CD4-positive, alpha-beta memory T cell (primary cell): ENCODE results near the gene SLC25A39. TPM values are rescaled to one million over a fixed set of nuclear protein-coding genes. Genes with fewer than 3 reads are reported as not detected.

Source experiments
- polyA plus RNA-seq, 2 donors: library from polyadenylated mRNA; unstranded; fragments of 300-500 nt; fragmentation: Illumina TruSeq; gene quantifications; one replicate each; pipeline ENCODE4 v1.2.3, GENCODE V29; 2021
- total RNA-seq, 2 experiments: library from RNA; stranded (reverse); gene quantifications; one replicate each; pipeline ENCODE4 v1.2.3, GENCODE V29; 2021

Gene SLC25A39
- total and polyA plus RNA-seq, 4 experiments from 2014 or later = 91.2 to 140 (median 105) TPM

Other genes with a start within 250 kb of the SLC25A39 start
- 10 to 100 TPM; 71.4 to 74.2 TPM for gene HDAC5, start 201.2 kb downstream of the SLC25A39 start, total RNA-seq
- gene HDAC5, start 201.2 kb downstream of the SLC25A39 start, polyA plus RNA-seq = 10 to 100 TPM; 12.8 to 34.2 TPM
- under 1 TPM; 0.36 to 0.64 TPM for gene HROB, start 182.9 kb downstream of the SLC25A39 start, total RNA-seq
- gene HROB, start 182.9 kb downstream of the SLC25A39 start, polyA plus RNA-seq = under 1 TPM; 0.25 to 0.43 TPM
- gene ASB16, start 154.1 kb downstream of the SLC25A39 start, total RNA-seq = not detected
- under 1 TPM in 1 of 2 donors, not detected in 1; 0.14 TPM for gene ASB16, start 154.1 kb downstream of the SLC25A39 start, polyA plus RNA-seq
- 10 to 100 TPM; 45.4 to 47.9 TPM for gene TMUB2, start 137.9 kb downstream of the SLC25A39 start, total RNA-seq
- gene TMUB2, start 137.9 kb downstream of the SLC25A39 start, polyA plus RNA-seq = 10 to 100 TPM; 35.3 TPM
- 100 to 1,000 TPM; 123 to 128 TPM for gene ATXN7L3, start 124.9 kb downstream of the SLC25A39 start, total RNA-seq
- 10 to 100 TPM in 1 of 2 donors, 1 to 10 TPM in 1; 5.8 to 17.7 TPM for gene ATXN7L3, start 124.9 kb downstream of the SLC25A39 start, polyA plus RNA-seq
- 100 to 1,000 TPM; 245 to 264 TPM for gene UBTF, start 105.1 kb downstream of the SLC25A39 start, total RNA-seq
- gene UBTF, start 105.1 kb downstream of the SLC25A39 start, polyA plus RNA-seq = 10 to 100 TPM; 12.2 to 69.7 TPM
- not detected for gene SLC4A1, start 56.7 kb downstream of the SLC25A39 start, total RNA-seq
- gene SLC4A1, start 56.7 kb downstream of the SLC25A39 start, polyA plus RNA-seq = not detected
- under 1 TPM in 1 of 2 experiments, not detected in 1; 0.19 TPM for gene RUNDC3A, start 16.2 kb downstream of the SLC25A39 start, total RNA-seq
- under 1 TPM in 1 of 2 donors, not detected in 1; 0.28 TPM for gene RUNDC3A, start 16.2 kb downstream of the SLC25A39 start, polyA plus RNA-seq
- 10 to 100 TPM; 49.5 to 50.0 TPM for gene GRN, start 20.5 kb upstream of the SLC25A39 start, total RNA-seq
- gene GRN, start 20.5 kb upstream of the SLC25A39 start, polyA plus RNA-seq = 10 to 100 TPM; 45.9 to 69.2 TPM
- gene FAM171A2, start 39.0 kb upstream of the SLC25A39 start, total RNA-seq = under 1 TPM; 0.52 to 0.72 TPM
- under 1 TPM in 1 of 2 donors, not detected in 1; 0.13 TPM for gene FAM171A2, start 39.0 kb upstream of the SLC25A39 start, polyA plus RNA-seq
- gene ITGA2B, start 64.8 kb upstream of the SLC25A39 start, total RNA-seq = 1 to 10 TPM in 1 of 2 experiments, under 1 TPM in 1; 0.44 to 1.0 TPM
- gene ITGA2B, start 64.8 kb upstream of the SLC25A39 start, polyA plus RNA-seq = not detected
- 10 to 100 TPM; 69.8 to 70.6 TPM for gene GPATCH8, start 178.6 kb upstream of the SLC25A39 start, total RNA-seq
- gene GPATCH8, start 178.6 kb upstream of the SLC25A39 start, polyA plus RNA-seq = 10 to 100 TPM; 12.9 to 75.8 TPM
- gene FZD2, start 232.7 kb upstream of the SLC25A39 start, total RNA-seq = not detected
- not detected for gene FZD2, start 232.7 kb upstream of the SLC25A39 start, polyA plus RNA-seq